ENCODE data around the gene LRRC45. TPM values are rescaled to one million over a fixed set of nuclear protein-coding genes. Genes with fewer than 3 reads are reported as not detected.
A peak's percentile ranks its signal among the peaks of the same experiment; 100 is the strongest.
"Not testable (repeated sequence)": the region's sequence is repeated elsewhere in the genome, so short reads cannot be mapped to it uniquely, and the experiment has no call there.

Gene LRRC45
- total and polyA plus RNA-seq, 9 donors = 0.67 to 16.4 (median 7.1) TPM

- WGBS, 3 donors = 4 to 5% (median 5%) methylated on average over 10 of the region's 10 CpGs
- Histone ChIP-seq H3K4me3 (peak overlapping the region; percentile 75), H3K36me3 (no peaks in the 10 kb centered on the region), H3K4me1 (ENCODE audit: insufficient read depth) (peaks cover 8% of the 10 kb centered on the region), H3K9me3 (no peaks in the 10 kb centered on the region), H3K27me3 (no peaks in the 10 kb centered on the region), H3K27ac (peak overlapping the region in 1 of 2 donors; percentile 91)
- TF ChIP-seq CTCF (IDR thresholded peaks at IDR 0.05) = no peak
- TF ChIP-seq POLR2A (IDR thresholded peaks at IDR 0.05) = no peak
- peak; percentile 23 for TF ChIP-seq EP300 (IDR thresholded peaks at IDR 0.05)
- intact Hi-C loops (cut with DNase I) = no loop called here
- DNase-seq = no peak
These were observed 14.7 kb downstream of the LRRC45 start for GRCh38 chr17:82037889-82038195.

- H3K4me1 ChIP-seq (ENCODE audit: insufficient read depth); H3K27ac ChIP-seq; H3K27me3 ChIP-seq; intact Hi-C loops (cut with DNase I); H3K4me3 ChIP-seq; H3K36me3 ChIP-seq; H3K9me3 ChIP-seq: not testable (repeated sequence)
- WGBS, 3 donors = 42 to 58% (median 55%) methylated on average over 16 of the region's 16 CpGs
- DNase-seq = peak in 1 of 5 donors; percentile 73
These were observed 15.8 kb downstream of the LRRC45 start for GRCh38 chr17:82038796-82039409.

- Histone ChIP-seq H3K27me3 (no peaks in the 10 kb centered on the region), H3K27ac (no peak overlapping the region), H3K36me3 (no peaks in the 10 kb centered on the region), H3K4me3 (no peak overlapping the region), H3K9me3 (no peaks in the 10 kb centered on the region), H3K4me1 (ENCODE audit: insufficient read depth) (peaks cover 8% of the 10 kb centered on the region)
- 83 to 95% (median 88%) methylated on average over 6 to 8 of the region's 8 CpGs for WGBS, 3 donors
- DNase-seq = no peak
- TF ChIP-seq CTCF (IDR thresholded peaks at IDR 0.05) (no peak), POLR2A (IDR thresholded peaks at IDR 0.05) (no peak), EP300 (IDR thresholded peaks at IDR 0.05) (no peak)
- intact Hi-C loops (cut with DNase I) = no loop called here
These were observed 16.7 kb downstream of the LRRC45 start for GRCh38 chr17:82039695-82040299.

GRCh38 chr17:82041144-82041814 is 18.2 kb downstream of the LRRC45 start:
- peaks cover 5% of the 10 kb centered on the region for H3K4me1 ChIP-seq (ENCODE audit: insufficient read depth)
- DNase-seq = no peak
- no peaks in the 10 kb centered on the region for H3K27me3 ChIP-seq
- H3K27ac ChIP-seq = no peak overlapping the region
- 83 to 88% (median 85%) methylated on average over 17 of the region's 17 CpGs for WGBS, 3 donors
- intact Hi-C loops (cut with DNase I) = no loop called here
- H3K36me3 ChIP-seq = no peaks in the 10 kb centered on the region
- TF ChIP-seq POLR2A (IDR thresholded peaks at IDR 0.05) = no peak
- no peak for TF ChIP-seq EP300 (IDR thresholded peaks at IDR 0.05)
- TF ChIP-seq CTCF (IDR thresholded peaks at IDR 0.05) = no peak
- H3K4me3 ChIP-seq = no peak overlapping the region
- H3K9me3 ChIP-seq = no peaks in the 10 kb centered on the region

- Histone ChIP-seq H3K9me3 (no peaks in the 10 kb centered on the region), H3K27ac (no peak overlapping the region), H3K36me3 (no peaks in the 10 kb centered on the region), H3K4me1 (ENCODE audit: insufficient read depth) (no peaks in the 10 kb centered on the region), H3K27me3 (no peaks in the 10 kb centered on the region), H3K4me3 (no peak overlapping the region)
- 80 to 85% (median 83%) methylated on average over 9 of the region's 9 CpGs for WGBS, 3 donors
- intact Hi-C loops (cut with DNase I) = no loop called here
- DNase-seq = no peak
- no peak for TF ChIP-seq EP300 (IDR thresholded peaks at IDR 0.05)
- TF ChIP-seq POLR2A (IDR thresholded peaks at IDR 0.05) = no peak
- no peak for TF ChIP-seq CTCF (IDR thresholded peaks at IDR 0.05)
These were observed 19.5 kb downstream of the LRRC45 start for GRCh38 chr17:82042649-82043048.
